Uterus (tissue), 2 donors: Measurements from ENCODE around the gene UQCR10.

Source experiments
- CTCF ChIP-seq, 4 experiments: fragments of 200-600 bp in 2 of 4; fragments of 450-650 bp in 2 of 4; sonication (generic) in 2 of 4; IDR thresholded peaks; one replicate each; pipeline ENCODE4 v1.5.1; 2016 to 2019; ENCODE audit warnings: antibody characterized with exemption in 4 of 4, mild to moderate bottlenecking in 2 of 4, moderate library complexity in 1 of 4
- POLR2A ChIP-seq, 2 donors: fragments of 450-650 bp; IDR thresholded peaks; one replicate each; pipeline ENCODE4 v1.6.1; 2016; ENCODE audit warnings: antibody characterized with exemption in 2 of 2, mild to moderate bottlenecking in 1 of 2, moderate library complexity in 1 of 2

DNA sequence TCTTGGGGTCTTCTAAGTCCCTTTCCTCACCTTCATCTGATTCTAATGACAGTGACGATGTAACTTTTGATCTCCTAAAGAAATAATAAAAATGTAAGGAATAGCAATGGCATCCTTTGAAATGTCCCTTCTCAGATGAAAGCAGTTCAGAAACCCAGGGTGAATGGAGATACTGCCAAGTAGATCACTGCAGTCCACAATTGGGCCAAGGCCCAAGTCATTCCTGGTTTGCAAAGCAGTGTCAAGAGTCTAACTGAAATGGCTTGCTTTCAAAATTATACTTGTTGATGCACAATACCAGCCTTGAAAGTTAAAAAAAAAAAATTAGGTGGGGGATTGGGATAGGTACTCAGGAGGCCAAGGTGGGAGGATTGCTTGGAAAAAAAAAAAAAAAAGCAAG lies 50.6 kb downstream of the UQCR10 start:
- no peak for TF ChIP-seq CTCF (IDR thresholded peaks at IDR 0.05)
- TF ChIP-seq POLR2A (IDR thresholded peaks at IDR 0.05): no peak
